ENCODE results near the gene PAX5.

The PAX5 gene

DNA sequence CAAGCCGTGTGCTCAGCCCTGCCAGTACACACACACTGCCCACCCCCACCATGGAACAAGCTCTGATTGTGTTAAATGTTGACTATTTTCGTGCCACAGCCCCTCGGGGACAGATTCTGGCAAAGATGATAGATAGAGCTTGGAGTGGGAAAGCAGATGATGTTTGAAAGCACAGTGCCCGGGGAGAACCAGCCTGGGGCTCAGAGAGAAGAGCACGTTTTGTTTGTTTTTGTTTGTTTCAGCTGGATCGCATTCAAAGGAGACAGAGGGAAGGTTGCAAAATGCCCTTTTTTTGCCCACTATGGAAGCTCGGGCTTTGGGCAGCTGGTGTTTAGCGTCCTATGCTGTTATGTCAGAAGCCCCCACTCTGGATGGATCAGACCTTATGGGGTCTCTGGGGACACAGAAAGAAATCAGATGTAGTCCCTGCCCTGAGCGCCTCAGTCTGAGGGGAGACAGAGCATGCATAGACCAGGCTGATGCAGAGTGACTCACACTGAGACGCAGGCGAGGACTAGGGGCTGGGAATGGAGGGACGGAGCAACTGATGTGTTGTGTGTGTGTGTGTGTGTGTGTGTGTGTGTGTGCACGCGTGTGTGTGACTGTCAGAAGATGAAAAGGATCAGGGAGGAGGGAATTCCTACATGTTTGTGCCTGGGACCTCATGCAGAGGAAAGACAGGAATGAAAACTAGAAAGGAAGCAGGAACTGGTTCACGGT is 231.7 kb downstream of the PAX5 start:
- no peak for DNase-seq (ENCODE audit: low read depth)

DNA sequence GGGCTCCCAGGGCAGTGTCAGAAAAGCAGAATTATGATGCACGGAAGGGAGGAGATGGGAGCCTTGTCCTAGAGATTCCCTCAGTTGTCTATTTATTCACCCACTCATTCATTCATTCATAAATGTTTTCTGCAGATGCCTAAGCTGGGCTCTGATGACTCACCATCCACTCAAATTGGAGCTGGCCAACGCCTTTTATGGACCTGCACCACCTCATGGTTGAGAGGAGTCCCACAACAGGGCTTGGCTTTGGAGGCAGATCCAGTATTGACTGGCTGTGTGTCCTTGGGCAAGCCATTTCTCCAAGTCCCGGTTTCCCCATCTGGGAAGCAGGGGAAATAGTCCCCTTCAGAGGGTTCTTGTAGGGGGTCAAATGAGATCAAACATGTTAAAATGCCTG is 233.6 kb downstream of the PAX5 start:
- DNase-seq (ENCODE audit: low read depth): no peak

GRCh38 chr9:36798350-36799065 is 235.6 kb downstream of the PAX5 start:
- DNase-seq (ENCODE audit: low read depth): no peak

DNA sequence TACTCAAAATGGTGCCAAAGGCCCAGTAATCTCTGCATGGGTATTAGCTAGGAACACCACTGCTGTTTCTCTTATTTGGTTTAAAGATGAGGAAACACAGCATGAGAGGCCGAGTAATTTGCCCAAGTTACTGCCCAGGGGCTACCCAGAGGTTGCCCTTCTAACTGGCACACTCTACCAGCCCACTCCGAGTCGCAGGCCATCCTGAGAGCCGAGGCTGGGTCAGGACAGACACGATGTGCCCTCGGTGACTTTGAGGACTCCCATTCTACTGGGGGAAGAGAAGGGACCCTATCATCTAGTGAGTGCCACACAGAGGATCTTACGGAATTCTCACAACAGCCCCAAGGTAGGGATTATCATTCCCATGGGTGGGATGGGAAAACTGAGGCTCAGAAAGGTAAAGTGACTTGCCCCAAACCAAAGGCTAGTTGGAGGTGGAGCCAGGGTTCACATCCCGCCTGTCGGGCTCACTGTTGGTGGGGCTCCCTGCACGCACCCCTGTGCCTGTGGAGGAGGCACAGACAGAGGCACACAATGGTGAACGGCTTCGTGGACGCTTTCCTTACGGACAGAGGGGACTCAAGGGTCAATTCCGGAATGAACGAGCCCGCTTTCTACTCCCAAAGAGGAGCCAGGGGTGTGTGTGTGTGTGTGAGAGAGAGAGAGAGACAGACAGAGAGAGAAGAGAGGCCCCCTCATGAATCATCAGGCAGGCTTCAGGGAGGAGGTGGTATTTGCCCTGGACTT is 236.4 kb downstream of the PAX5 start:
- DNase-seq (ENCODE audit: low read depth): no peak

GRCh38 chr9:36796671-36797419 is 237.2 kb downstream of the PAX5 start:
- no peak for DNase-seq (ENCODE audit: low read depth)

- DNase-seq (ENCODE audit: low read depth): no peak
These were observed 239.6 kb downstream of the PAX5 start for GRCh38 chr9:36794461-36794860.

DNA sequence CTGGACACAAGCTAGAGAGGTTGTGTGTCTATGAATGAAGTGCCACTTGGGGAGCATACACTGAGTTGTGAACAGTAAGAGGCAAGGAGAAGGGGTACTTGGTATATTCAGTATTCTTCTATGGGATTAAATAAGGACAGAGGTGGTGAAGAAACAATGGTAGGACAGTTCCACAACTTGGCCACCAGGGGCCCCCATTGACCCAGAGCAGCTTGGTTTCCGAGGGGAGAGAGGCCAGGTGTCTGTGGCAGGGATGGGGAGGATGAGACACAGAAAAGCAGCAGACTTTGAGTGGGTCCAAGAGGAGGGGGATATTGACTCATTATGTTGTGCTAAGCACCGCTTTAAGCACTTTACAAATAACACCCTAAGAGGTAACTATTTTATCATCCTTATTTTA is 240.8 kb downstream of the PAX5 start:
- DNase-seq (ENCODE audit: low read depth): no peak

- no peak for DNase-seq (ENCODE audit: low read depth)
These were observed 242.7 kb downstream of the PAX5 start for GRCh38 chr9:36791222-36791950.

- DNase-seq (ENCODE audit: low read depth): no peak
These were observed 244.2 kb downstream of the PAX5 start for GRCh38 chr9:36789886-36790285.

- DNase-seq (ENCODE audit: low read depth): no peak
These were observed 245.5 kb downstream of the PAX5 start for GRCh38 chr9:36788534-36788933.

DNA sequence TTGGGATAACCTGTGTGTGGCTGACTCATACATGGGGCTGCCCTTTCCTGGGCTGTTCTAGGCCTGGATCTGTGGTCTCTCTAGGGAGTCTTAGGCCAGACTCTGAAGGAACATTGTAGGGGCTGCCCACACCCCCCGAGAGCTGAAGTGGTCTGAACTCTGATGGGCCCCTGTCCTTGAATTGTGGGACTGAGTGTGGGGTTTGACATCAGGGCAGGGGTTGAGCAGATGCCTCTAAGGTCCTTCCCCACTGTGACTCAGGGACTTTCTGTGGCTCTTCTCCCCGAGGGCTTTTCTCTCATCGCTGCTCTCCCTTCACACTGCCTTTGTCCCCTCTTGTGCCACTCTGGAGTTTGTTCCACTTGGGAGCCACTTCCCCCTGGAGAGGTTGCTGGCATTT is 246.4 kb downstream of the PAX5 start:
- DNase-seq (ENCODE audit: low read depth): no peak

Measured in activated T-cell treated with anti-CD3 and anti-CD28 coated beads for 1 hour (primary cell).